H9 (cell line): ENCODE data around the gene NEDD9. TPM values are rescaled to one million over a fixed set of nuclear protein-coding genes. Genes with fewer than 3 reads are reported as not detected.

ENCODE experiments used
- DNase-seq: peaks from one replicate; pipeline ENCODE4 v3.0.0-alpha.2; 2017
- H2AFZ ChIP-seq: one replicate; pipeline ENCODE4 v1.6.1; 2013; ENCODE audit warnings: mild to moderate bottlenecking, low read length, control low read depth, moderate library complexity
- H2AK5ac ChIP-seq: 2 replicates; pipeline ENCODE4 v1.6.1; 2013; ENCODE audit warnings: low read length, control low read depth, mixed read lengths; ENCODE audit not compliant: insufficient read length
- H2BK120ac ChIP-seq: one replicate; pipeline ENCODE4 v1.6.1; 2013; ENCODE audit warnings: low read depth, mild to moderate bottlenecking, low read length, control low read depth, inconsistent platforms; ENCODE audit not compliant: poor library complexity, severe bottlenecking
- H2BK12ac ChIP-seq: 2 replicates; pipeline ENCODE4 v1.6.1; 2013; ENCODE audit warnings: low read length, control low read depth, mixed read lengths, low read depth; ENCODE audit not compliant: insufficient read length
- H2BK15ac ChIP-seq: 2 replicates; pipeline ENCODE4 v1.6.1; 2013; ENCODE audit warnings: low read depth, low read length, control low read depth
- H2BK20ac ChIP-seq: one replicate; pipeline ENCODE4 v1.6.1; 2013; ENCODE audit warnings: low read depth, mild to moderate bottlenecking, low read length, control low read depth, inconsistent platforms; ENCODE audit not compliant: poor library complexity, severe bottlenecking
- H2BK5ac ChIP-seq: 2 replicates; pipeline ENCODE4 v1.6.1; 2013; ENCODE audit warnings: low read length, control low read depth, mixed read lengths; ENCODE audit not compliant: insufficient read length
- H3K14ac ChIP-seq: 2 replicates; pipeline ENCODE4 v1.6.1; 2013; ENCODE audit warnings: low read length, control low read depth; ENCODE audit not compliant: insufficient read depth
- H3K18ac ChIP-seq: 2 replicates; pipeline ENCODE4 v1.6.1; 2013; ENCODE audit warnings: low read depth, mild to moderate bottlenecking, mixed read lengths, low read length, control low read depth; ENCODE audit not compliant: insufficient read length
- H3K23ac ChIP-seq: 2 replicates; pipeline ENCODE4 v1.6.1; 2013; ENCODE audit warnings: low read length, control low read depth, mixed read lengths, low read depth; ENCODE audit not compliant: insufficient read length
- H3K23me2 ChIP-seq: 2 replicates; pipeline ENCODE4 v1.6.1; 2013; ENCODE audit warnings: low read depth, mild to moderate bottlenecking, mixed read lengths, low read length, control low read depth; ENCODE audit not compliant: insufficient read length, poor library complexity, severe bottlenecking
- H3K27ac ChIP-seq: 2 replicates; pipeline ENCODE4 v1.5.1; 2013; ENCODE audit warnings: low read length, control low read depth, mixed read lengths, low read depth; ENCODE audit not compliant: insufficient read length
- H3K27me3 ChIP-seq: 2 replicates; pipeline ENCODE4 v1.6.1; 2013; ENCODE audit warnings: low read length, control low read depth, inconsistent platforms; ENCODE audit not compliant: insufficient read depth
- H3K4ac ChIP-seq: 2 replicates; pipeline ENCODE4 v1.6.1; 2013; ENCODE audit warnings: low read depth, mild to moderate bottlenecking, control low read depth, inconsistent platforms, low read length, moderate library complexity
- H3K4me1 ChIP-seq: 2 replicates; pipeline ENCODE4 v1.6.1; 2013; ENCODE audit warnings: low read length, control low read depth, inconsistent platforms; ENCODE audit not compliant: insufficient read depth
- H3K4me2 ChIP-seq: 2 replicates; pipeline ENCODE4 v1.6.1; 2013; ENCODE audit warnings: low read length, control low read depth, mixed read lengths; ENCODE audit not compliant: insufficient read length, insufficient read depth
- H3K56ac ChIP-seq: 2 replicates; pipeline ENCODE4 v1.6.1; 2013; ENCODE audit warnings: low read depth, mild to moderate bottlenecking, mixed read lengths, low read length, control low read depth; ENCODE audit not compliant: insufficient read length
- H3K79me1 ChIP-seq: 2 replicates; pipeline ENCODE4 v1.6.1; 2013; ENCODE audit warnings: low read depth, mild to moderate bottlenecking, moderate library complexity, low read length, control low read depth, inconsistent platforms; ENCODE audit not compliant: insufficient read depth, poor library complexity, severe bottlenecking
- H3K79me2 ChIP-seq: 2 replicates; pipeline ENCODE4 v1.6.1; 2013; ENCODE audit warnings: low read length, control low read depth, inconsistent platforms; ENCODE audit not compliant: insufficient read depth
- H3K9ac ChIP-seq: 2 replicates; pipeline ENCODE4 v1.6.1; 2013; ENCODE audit warnings: low read length, control low read depth, mixed read lengths; ENCODE audit not compliant: insufficient read length; ENCODE audit errors: extremely low read depth
- H3K9me3 ChIP-seq: one replicate; pipeline ENCODE4 v1.6.1; 2013; ENCODE audit warnings: low read depth, low read length, inconsistent platforms; ENCODE audit not compliant: control insufficient read depth
- H3T11ph ChIP-seq: one replicate; pipeline ENCODE4 v1.6.1; 2013; ENCODE audit warnings: mild to moderate bottlenecking, low read length, control low read depth, inconsistent platforms
- H4K20me1 ChIP-seq: one replicate; pipeline ENCODE4 v1.6.1; 2013; ENCODE audit not compliant: control insufficient read depth, insufficient read length, insufficient read depth
- H4K5ac ChIP-seq: 2 replicates; pipeline ENCODE4 v1.6.1; 2013; ENCODE audit warnings: low read depth, mild to moderate bottlenecking, mixed read lengths, low read length, control low read depth; ENCODE audit not compliant: insufficient read length
- H4K8ac ChIP-seq: replicated peaks from 2 replicates; pipeline ENCODE4 v1.6.1; 2013; ENCODE audit warnings: low read length, control low read depth, mixed read lengths, low read depth; ENCODE audit not compliant: insufficient read length
- H4K91ac ChIP-seq: 2 replicates; pipeline ENCODE4 v1.6.1; 2013; ENCODE audit warnings: low read depth, mild to moderate bottlenecking, moderate library complexity, mixed read lengths, low read length, control low read depth; ENCODE audit not compliant: insufficient read length
- H3K27ac Mint-ChIP-seq, 3 experiments: 2 replicates in 2 of 3; 3 replicates in 1 of 3; pipeline ENCODE4 v1.8.0; 2020 to 2021; ENCODE audit warnings: mixed read lengths in 3 of 3, mild to moderate bottlenecking in 1 of 3, moderate library complexity in 1 of 3
- H3K27me3 Mint-ChIP-seq: 2 replicates; pipeline ENCODE4 v1.8.0; 2021; ENCODE audit warnings: low read depth, mild to moderate bottlenecking, moderate library complexity, mixed read lengths
- H3K36me3 Mint-ChIP-seq, 3 experiments: 2 replicates in 2 of 3; 3 replicates in 1 of 3; pipeline ENCODE4 v1.8.0; 2020 to 2021; ENCODE audit warnings: low read depth in 3 of 3, mixed read lengths in 3 of 3; ENCODE audit not compliant: insufficient read depth in 1 of 3
- H3K4me1 Mint-ChIP-seq, 2 experiments: 2 replicates each; pipeline ENCODE4 v1.8.0; 2020; ENCODE audit warnings: mixed read lengths in 2 of 2
- H3K4me3 Mint-ChIP-seq, 2 experiments: 2 replicates in 1 of 2; 3 replicates in 1 of 2; pipeline ENCODE4 v1.8.0; 2020 to 2021; ENCODE audit warnings: mild to moderate bottlenecking in 2 of 2, mixed read lengths in 2 of 2, moderate library complexity in 1 of 2
- H3K9me3 Mint-ChIP-seq, 2 experiments: 2 replicates in 1 of 2; 3 replicates in 1 of 2; pipeline ENCODE4 v1.8.0; 2020; ENCODE audit warnings: mild to moderate bottlenecking in 2 of 2, mixed read lengths in 2 of 2, moderate library complexity in 1 of 2
- WGBS: extraction: QIAGEN DNeasy Blood & Tissue Kit; methylation state at CpG from one replicate; pipeline ENCODE4 v1.1.7; 2013; ENCODE audit warnings: missing lambda C conversion rate, low lambda C conversion rate, mixed read lengths; ENCODE audit not compliant: insufficient read length; ENCODE audit errors: extremely low coverage; 5-methylcytosine and 5-hydroxymethylcytosine counted together
- total RNA-seq: library from RNA; stranded (reverse); gene quantifications from 2 replicates; pipeline ENCODE4 v1.2.1, GENCODE V29; 2021
- TF ChIP-seq, protein P1 (sequence below): fragments of 200-600 bp; sonication (generic); conservative IDR thresholded peaks from 3 replicates; pipeline ENCODE4 v1.8.0; 2021; ENCODE audit warnings: antibody characterized with exemption, mild to moderate bottlenecking

The NEDD9 gene
- total RNA-seq, 1 experiment from 2014 or later, result 5.5 TPM

DNA sequence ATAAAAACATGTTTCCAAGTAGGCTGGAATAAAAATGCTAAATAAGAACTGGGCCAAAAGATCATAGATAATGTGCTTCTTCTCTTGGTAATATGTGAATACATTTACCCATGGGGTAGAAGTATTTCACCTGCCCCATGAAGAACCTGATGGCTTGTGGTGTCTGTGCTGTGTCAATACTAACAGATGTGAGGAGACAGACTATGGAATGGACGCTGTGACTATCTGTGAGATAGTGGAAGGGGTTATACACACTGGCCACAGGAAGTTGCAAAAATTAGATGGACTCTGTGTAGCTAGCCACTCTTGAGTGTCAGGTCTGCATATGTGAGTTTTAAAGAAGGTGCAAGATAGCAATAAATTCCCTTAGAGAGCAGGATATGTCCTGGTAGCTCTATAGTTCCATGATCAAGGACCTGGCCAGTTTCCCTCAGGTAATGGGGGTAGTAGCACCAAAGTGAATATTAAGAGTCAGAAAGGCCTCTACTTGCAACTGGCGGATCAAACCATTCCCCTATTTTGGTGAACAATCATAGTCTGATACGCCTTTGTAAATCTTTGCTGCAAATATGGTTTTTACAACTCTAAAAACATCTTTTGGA, 48.6 kb downstream of the NEDD9 start:
- no peaks in the 10 kb centered on the region for H3K27me3 Mint-ChIP-seq
- H3K9ac ChIP-seq, result no peak overlapping the region
- H3K79me1 ChIP-seq, result no peaks in the 10 kb centered on the region
- TF ChIP-seq, protein P1, sequence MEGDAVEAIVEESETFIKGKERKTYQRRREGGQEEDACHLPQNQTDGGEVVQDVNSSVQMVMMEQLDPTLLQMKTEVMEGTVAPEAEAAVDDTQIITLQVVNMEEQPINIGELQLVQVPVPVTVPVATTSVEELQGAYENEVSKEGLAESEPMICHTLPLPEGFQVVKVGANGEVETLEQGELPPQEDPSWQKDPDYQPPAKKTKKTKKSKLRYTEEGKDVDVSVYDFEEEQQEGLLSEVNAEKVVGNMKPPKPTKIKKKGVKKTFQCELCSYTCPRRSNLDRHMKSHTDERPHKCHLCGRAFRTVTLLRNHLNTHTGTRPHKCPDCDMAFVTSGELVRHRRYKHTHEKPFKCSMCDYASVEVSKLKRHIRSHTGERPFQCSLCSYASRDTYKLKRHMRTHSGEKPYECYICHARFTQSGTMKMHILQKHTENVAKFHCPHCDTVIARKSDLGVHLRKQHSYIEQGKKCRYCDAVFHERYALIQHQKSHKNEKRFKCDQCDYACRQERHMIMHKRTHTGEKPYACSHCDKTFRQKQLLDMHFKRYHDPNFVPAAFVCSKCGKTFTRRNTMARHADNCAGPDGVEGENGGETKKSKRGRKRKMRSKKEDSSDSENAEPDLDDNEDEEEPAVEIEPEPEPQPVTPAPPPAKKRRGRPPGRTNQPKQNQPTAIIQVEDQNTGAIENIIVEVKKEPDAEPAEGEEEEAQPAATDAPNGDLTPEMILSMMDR, result no peak
- H3K4ac ChIP-seq, result no peak overlapping the region
- no peak overlapping the region for H3K18ac ChIP-seq
- H2AFZ ChIP-seq, result no peak overlapping the region
- no peak overlapping the region for H3T11ph ChIP-seq
- H3K36me3 Mint-ChIP-seq, result peaks cover 22 to 41% (median 26%) of the 10 kb centered on the region in 3 experiments
- H3K4me1 ChIP-seq, result no peaks in the 10 kb centered on the region; the same call in 1 of the 2 replicates
- no peak overlapping the region for H3K56ac ChIP-seq
- H3K4me3 Mint-ChIP-seq, result no peak overlapping the region
- no peak overlapping the region for H2BK20ac ChIP-seq
- peaks cover 14 to 17% of the 10 kb centered on the region in 2 experiments for H3K4me1 Mint-ChIP-seq
- no CpG with 5 or more reads among the region's 3 CpGs for WGBS
- H4K91ac ChIP-seq, result no peak overlapping the region
- H3K9me3 ChIP-seq, result peaks cover 3% of the 10 kb centered on the region
- H2BK5ac ChIP-seq, result no peak overlapping the region
- H3K27ac ChIP-seq, result no peak overlapping the region
- DNase-seq, result no peak
- H4K8ac ChIP-seq, result no peak overlapping the region
- no peak overlapping the region for H3K23ac ChIP-seq
- peaks cover 15 to 17% of the 10 kb centered on the region in 2 experiments; a peak in 4 of 5 replicates for H3K9me3 Mint-ChIP-seq
- no peak overlapping the region for H2AK5ac ChIP-seq
- no peak overlapping the region for H3K14ac ChIP-seq
- no peak overlapping the region for H4K5ac ChIP-seq
- no peak overlapping the region for H2BK15ac ChIP-seq
- no peaks in the 10 kb centered on the region for H3K23me2 ChIP-seq
- no peaks in the 10 kb centered on the region for H4K20me1 ChIP-seq
- H3K27ac Mint-ChIP-seq, result no peak overlapping the region
- no peak overlapping the region for H3K4me2 ChIP-seq
- H3K79me2 ChIP-seq, result no peaks in the 10 kb centered on the region
- no peak overlapping the region for H2BK120ac ChIP-seq
- no peak overlapping the region for H2BK12ac ChIP-seq
- no peaks in the 10 kb centered on the region for H3K27me3 ChIP-seq
